DND-41 (cell line): Measurements from ENCODE around the gene TGM5.

Experiments used
- ATAC-seq: fragments of 200-7000 bp; cut with Tn5 transposase; 3 replicates; pipeline ENCODE4 v1.9.1; 2021; ENCODE audit warnings: low read depth; ENCODE audit not compliant: insufficient read depth
- DNase-seq: peaks from one replicate; pipeline ENCODE4 v3.0.0-alpha.2; 2020
- H2AFZ ChIP-seq: 2 replicates; pipeline ENCODE4 v1.6.0; 2012; ENCODE audit warnings: low read depth, low read length
- H3K27ac ChIP-seq: 2 replicates; pipeline ENCODE4 v1.5.1; 2012; ENCODE audit warnings: low read length, inconsistent platforms
- H3K27me3 ChIP-seq: fragments of 200-600 bp; sonication (generic); 2 replicates; pipeline ENCODE4 v1.6.0; 2012; ENCODE audit warnings: low read length, mild to moderate bottlenecking, inconsistent platforms; ENCODE audit not compliant: insufficient read depth, poor library complexity
- H3K36me3 ChIP-seq: 2 replicates; pipeline ENCODE4 v1.5.1; 2012; ENCODE audit warnings: low read length, inconsistent platforms; ENCODE audit not compliant: insufficient read depth
- H3K4me1 ChIP-seq: 2 replicates; pipeline ENCODE4 v1.5.1; 2012; ENCODE audit warnings: mild to moderate bottlenecking, low read length; ENCODE audit not compliant: insufficient read depth
- H3K4me2 ChIP-seq: 2 replicates; pipeline ENCODE4 v1.6.0; 2012; ENCODE audit warnings: mild to moderate bottlenecking, moderate library complexity, low read length, inconsistent platforms; ENCODE audit not compliant: insufficient read depth
- H3K4me3 ChIP-seq, 2 experiments: fragments of 200-600 bp in 1 of 2; shearing (Covaris generic) in 1 of 2; 2 replicates each; pipeline ENCODE4 v1.5.1; 2012 to 2016; ENCODE audit warnings: inconsistent platforms in 2 of 2, low read length in 2 of 2, mild to moderate bottlenecking in 2 of 2, low read depth in 1 of 2, moderate library complexity in 1 of 2
- H3K79me2 ChIP-seq: 2 replicates; pipeline ENCODE4 v1.6.0; 2012; ENCODE audit warnings: low read length, inconsistent platforms; ENCODE audit not compliant: insufficient read depth
- H3K9ac ChIP-seq: 2 replicates; pipeline ENCODE4 v1.6.0; 2012; ENCODE audit warnings: low read depth, mild to moderate bottlenecking, inconsistent platforms, low read length, moderate library complexity
- H3K9me3 ChIP-seq: 2 replicates; pipeline ENCODE4 v1.5.1; 2012; ENCODE audit warnings: low read length, moderate library complexity, mild to moderate bottlenecking, inconsistent platforms; ENCODE audit not compliant: insufficient read depth, severe bottlenecking
- H4K20me1 ChIP-seq: 2 replicates; pipeline ENCODE4 v1.6.0; 2012; ENCODE audit warnings: low read length; ENCODE audit not compliant: insufficient read depth
- EZH2 ChIP-seq: IDR thresholded peaks from 3 replicates; pipeline ENCODE4 v1.6.1; 2012; ENCODE audit warnings: borderline replicate concordance, low read depth, mild to moderate bottlenecking, moderate library complexity, low read length, inconsistent platforms; ENCODE audit not compliant: severe bottlenecking
- TF ChIP-seq, protein P1 (sequence below): IDR thresholded peaks from 2 replicates; pipeline ENCODE4 v1.5.1; 2012; ENCODE audit warnings: borderline replicate concordance, low read length, moderate library complexity, mild to moderate bottlenecking; ENCODE audit not compliant: poor library complexity, severe bottlenecking; ENCODE audit errors: extremely low read depth

The TGM5 gene

DNA sequence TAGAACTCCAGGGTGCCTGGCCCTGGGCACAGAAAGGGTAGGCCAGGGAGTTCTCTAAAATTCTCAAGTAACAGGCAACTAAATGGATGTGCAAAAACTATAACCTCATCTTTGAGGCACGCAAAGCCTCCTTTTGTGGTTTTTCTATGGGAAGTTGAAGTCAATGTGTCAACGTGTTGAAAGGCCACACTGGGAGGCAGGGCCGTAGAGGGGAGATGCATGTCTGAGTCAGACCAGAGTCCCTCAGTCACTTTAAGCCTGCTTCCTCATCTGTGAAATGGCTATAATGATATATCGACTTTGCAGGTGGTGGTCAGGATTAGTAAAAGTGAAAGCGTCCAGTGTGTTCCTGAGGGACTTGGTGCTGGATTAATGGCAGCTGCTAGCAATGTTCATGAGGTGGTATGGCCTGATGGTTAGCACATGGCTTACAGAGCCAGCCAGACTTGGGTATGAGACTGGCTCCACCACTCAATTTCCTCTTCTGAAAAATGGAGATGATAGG is 17.0 kb downstream of the TGM5 start:
- H3K79me2 ChIP-seq = no peaks in the 10 kb centered on the region
- no peak for ATAC-seq
- H2AFZ ChIP-seq = no peak overlapping the region
- no peaks in the 10 kb centered on the region for H3K36me3 ChIP-seq
- no peak overlapping the region for H3K4me2 ChIP-seq
- TF ChIP-seq, protein P1, sequence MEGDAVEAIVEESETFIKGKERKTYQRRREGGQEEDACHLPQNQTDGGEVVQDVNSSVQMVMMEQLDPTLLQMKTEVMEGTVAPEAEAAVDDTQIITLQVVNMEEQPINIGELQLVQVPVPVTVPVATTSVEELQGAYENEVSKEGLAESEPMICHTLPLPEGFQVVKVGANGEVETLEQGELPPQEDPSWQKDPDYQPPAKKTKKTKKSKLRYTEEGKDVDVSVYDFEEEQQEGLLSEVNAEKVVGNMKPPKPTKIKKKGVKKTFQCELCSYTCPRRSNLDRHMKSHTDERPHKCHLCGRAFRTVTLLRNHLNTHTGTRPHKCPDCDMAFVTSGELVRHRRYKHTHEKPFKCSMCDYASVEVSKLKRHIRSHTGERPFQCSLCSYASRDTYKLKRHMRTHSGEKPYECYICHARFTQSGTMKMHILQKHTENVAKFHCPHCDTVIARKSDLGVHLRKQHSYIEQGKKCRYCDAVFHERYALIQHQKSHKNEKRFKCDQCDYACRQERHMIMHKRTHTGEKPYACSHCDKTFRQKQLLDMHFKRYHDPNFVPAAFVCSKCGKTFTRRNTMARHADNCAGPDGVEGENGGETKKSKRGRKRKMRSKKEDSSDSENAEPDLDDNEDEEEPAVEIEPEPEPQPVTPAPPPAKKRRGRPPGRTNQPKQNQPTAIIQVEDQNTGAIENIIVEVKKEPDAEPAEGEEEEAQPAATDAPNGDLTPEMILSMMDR = no peak
- TF ChIP-seq EZH2 = no peak
- H3K4me1 ChIP-seq = no peaks in the 10 kb centered on the region
- H3K9me3 ChIP-seq = no peaks in the 10 kb centered on the region
- H3K27me3 ChIP-seq = peaks cover 13% of the 10 kb centered on the region
- DNase-seq = no peak
- H3K4me3 ChIP-seq = no peak overlapping the region
- no peak overlapping the region for H3K9ac ChIP-seq
- no peaks in the 10 kb centered on the region for H4K20me1 ChIP-seq
- H3K27ac ChIP-seq = no peak overlapping the region

- Histone ChIP-seq H3K27ac (no peak overlapping the region), H3K9ac (no peak overlapping the region), H4K20me1 (no peaks in the 10 kb centered on the region), H3K79me2 (no peaks in the 10 kb centered on the region), H3K27me3 (peaks cover 13% of the 10 kb centered on the region), H3K4me2 (no peak overlapping the region), H3K9me3 (no peaks in the 10 kb centered on the region), H3K4me1 (no peaks in the 10 kb centered on the region), H2AFZ (no peak overlapping the region), H3K36me3 (no peaks in the 10 kb centered on the region), H3K4me3 (no peak overlapping the region)
- TF ChIP-seq EZH2 = no peak
- TF ChIP-seq, protein P1 = no peak
- ATAC-seq (no peak), DNase-seq (no peak)
These were observed 17.5 kb downstream of the TGM5 start for GRCh38 chr15:43249236-43249635.

DNA sequence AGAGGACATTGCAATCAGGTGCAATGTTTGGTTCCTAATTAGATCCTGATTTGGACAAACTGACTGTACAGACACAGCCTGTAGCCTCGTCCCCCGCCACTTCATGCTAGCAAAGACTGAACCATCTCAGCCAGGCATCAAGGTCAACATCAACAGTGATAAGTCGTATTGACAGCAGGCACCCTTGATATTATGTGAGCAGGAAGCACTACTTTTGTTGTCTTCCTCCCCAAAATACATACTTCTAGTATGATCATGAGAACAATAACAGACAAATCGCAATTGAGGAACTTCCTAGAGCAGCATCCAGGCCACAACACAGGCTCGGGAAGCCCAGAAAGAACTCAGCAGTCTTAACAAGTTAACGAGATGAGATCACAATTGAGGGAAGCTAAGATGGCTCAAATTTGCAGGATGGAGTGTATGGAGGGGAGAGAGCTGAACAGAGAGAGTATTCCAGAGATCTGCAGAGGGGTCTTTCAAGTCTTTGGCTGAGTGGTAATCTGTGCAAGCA is 20.4 kb downstream of the TGM5 start:
- Histone ChIP-seq H3K4me1 (no peaks in the 10 kb centered on the region), H3K9me3 (no peaks in the 10 kb centered on the region)

More for the DNA sequence above, 20.4 kb downstream of the TGM5 start:
- ATAC-seq (no peak), DNase-seq (no peak)
- Histone ChIP-seq H4K20me1 (no peaks in the 10 kb centered on the region), H3K36me3 (no peaks in the 10 kb centered on the region), H3K9ac (no peak overlapping the region), H3K4me2 (no peak overlapping the region), H3K27me3 (peaks cover 19% of the 10 kb centered on the region), H2AFZ (no peak overlapping the region), H3K79me2 (no peaks in the 10 kb centered on the region), H3K4me3 (no peak overlapping the region), H3K27ac (no peak overlapping the region)
- no peak for TF ChIP-seq EZH2
- TF ChIP-seq, protein P1 = no peak
